NOMO-1 treated with DMSO at 0.1 percent for 48 hours (cell line): Measurements from ENCODE around the gene CCDC3.
"Not testable (repeated sequence)": the region's sequence is repeated elsewhere in the genome, so short reads cannot be mapped to it uniquely, and the experiment has no call there.

Source experiments
- DNase-seq: peaks from one replicate; lab custom pipeline; 2025; ENCODE audit not compliant: unreplicated experiment; lab: John Stamatoyannopoulos, UW

CCDC3 gene

DNA sequence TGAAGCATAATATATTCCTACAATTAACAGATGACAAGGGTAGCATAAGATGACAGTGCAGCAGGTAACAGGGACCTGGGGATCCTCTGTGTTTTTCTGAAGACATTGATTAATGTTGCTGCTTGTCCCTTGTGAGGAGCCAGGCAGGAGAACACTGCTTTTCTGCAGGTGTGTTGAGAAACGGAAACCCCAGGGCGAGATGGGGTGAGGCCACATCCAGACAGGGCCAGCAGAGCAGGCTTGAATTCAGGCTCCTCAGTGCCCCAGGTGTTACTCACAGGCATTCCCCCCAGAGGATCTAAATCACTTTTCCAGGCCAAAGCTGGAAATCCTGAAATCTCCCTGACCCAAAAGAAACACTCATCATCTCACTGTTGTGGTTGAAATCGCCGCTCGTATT lies 105.3 kb downstream of the CCDC3 start:
- DNase-seq = no peak

DNA sequence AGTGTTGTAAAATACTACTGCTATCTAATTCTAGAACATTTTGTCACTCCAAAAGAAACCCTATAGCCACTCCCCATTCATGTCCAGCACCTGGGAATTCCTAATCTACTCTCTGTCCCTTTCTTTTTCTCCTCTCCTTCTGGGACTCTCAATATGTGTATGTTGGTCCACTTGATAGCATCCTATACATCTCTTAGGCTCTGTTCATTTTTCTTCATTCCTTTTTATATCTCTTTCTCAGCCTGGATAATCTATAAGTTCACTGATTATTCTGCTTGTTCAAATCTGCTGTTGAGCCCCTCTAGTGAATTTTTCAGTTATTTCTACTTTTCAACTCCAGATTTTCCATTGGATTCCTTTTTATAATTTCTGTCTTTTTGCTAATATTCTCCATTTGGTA lies 108.6 kb downstream of the CCDC3 start:
- DNase-seq = no peak

DNA sequence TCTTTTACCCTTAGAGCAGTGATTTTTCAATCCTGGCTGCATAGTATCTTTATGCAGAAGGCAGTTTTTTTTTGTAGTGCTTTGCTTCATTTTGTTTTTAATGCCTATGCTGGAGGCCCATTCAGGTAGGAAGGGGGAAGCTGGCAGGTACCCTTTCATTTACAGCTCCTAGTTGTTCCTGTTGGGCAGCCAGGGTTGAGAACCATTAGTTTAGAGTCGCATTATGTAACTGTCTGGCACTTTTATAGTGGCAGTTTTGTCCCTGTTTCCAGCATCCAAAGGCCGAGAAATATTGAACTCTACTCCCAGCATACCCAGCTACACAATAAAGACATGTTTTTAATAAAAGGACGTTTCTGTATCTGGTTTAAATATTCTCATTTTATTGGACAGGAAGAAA lies 110.6 kb downstream of the CCDC3 start:
- DNase-seq = no peak

DNA sequence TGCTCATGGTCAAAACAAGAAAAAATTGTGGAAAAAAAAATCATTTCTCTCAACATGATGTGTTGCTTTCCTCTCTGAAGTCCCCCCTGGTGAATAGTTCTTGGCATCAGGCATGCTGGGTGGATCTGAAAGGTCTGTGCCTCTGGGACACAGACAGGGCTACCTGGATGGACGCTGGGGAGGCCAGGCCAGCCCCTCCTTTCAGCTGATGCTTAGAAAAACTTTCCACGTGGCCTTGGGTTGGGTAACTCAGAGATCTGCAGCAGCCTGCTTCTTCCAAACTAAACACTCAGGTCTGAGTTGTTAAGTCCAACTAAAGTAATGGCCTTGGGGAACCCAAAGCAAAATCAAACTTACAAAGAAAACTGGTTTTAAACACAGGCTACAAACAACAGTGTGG lies 113.0 kb downstream of the CCDC3 start:
- DNase-seq = no peak

DNA sequence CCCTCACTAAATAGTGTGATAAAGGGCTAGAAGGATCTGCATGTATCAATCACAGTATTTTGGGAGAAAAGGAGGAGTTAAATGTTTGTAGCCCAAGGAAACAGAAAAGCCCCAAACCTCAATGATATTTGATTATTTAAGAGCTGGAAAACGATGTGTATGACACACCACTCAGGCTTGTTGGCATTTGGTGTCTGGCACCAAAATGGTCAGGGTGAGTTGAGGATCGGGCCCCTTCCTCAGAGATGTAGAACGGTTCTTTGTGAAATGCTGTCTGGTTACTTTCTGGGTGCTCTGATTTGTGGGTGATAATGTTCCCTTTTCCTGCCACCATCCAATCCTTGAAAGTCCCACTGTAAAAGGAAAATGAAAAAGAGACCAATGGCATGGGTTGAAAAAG lies 113.7 kb downstream of the CCDC3 start:
- no peak for DNase-seq

DNA sequence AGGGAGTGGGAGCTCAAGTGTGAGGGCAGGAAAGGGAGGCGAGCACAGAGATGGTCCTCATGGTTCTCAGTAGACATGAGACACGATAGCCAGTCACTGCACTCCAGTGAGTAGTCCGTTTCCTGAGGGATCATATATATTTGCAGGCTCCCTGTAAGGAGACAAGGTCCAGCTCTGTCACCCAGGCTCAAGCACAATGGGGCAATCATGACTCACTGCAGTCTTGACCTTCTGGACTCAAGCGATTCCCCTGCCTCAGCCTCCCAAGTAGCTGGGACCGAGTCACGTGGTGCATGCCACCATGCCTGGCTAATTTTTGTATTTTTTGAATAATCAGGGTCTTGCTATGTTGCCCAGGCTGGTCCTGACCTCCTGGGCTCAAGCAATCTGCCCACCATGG lies 116.7 kb downstream of the CCDC3 start:
- no peak for DNase-seq

DNA sequence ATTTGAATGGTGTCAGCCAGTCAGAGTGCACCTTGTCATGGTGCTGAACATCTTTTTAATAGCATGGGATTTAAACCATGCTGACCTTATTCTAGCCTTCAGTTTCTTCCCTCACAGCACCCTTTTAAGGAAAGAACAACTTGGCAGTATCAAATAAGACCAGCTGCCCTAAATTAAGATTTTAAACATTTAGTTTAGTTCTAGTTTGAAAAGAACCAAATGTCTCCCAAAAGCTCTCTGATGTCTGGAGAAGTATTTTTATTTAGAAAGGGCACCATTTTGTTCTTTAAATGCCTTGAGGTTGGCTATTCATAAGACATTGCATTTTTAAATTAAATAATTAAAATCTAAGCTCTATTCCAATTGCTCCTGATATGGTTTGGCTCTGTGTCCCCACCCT lies 121.1 kb downstream of the CCDC3 start:
- DNase-seq = no peak

DNA sequence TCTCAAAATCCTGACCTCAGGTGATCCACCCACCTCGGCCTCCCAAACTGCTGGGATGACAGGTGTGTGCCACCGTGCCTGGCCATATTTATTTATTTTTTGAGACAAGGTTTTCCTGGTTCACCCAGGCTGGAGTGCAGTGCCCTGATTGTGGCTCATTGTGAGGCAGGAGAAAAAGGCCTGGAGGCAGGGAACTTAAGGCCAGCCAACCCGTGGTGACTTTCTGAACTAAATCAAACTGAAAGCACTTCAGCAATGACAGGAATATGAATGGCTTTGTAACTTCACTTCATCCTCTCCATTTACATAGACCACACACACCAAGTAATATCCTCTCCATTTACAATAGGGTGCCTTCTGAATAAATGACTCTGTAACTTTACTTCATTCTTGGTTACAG lies 124.4 kb downstream of the CCDC3 start:
- no peak for DNase-seq

DNA sequence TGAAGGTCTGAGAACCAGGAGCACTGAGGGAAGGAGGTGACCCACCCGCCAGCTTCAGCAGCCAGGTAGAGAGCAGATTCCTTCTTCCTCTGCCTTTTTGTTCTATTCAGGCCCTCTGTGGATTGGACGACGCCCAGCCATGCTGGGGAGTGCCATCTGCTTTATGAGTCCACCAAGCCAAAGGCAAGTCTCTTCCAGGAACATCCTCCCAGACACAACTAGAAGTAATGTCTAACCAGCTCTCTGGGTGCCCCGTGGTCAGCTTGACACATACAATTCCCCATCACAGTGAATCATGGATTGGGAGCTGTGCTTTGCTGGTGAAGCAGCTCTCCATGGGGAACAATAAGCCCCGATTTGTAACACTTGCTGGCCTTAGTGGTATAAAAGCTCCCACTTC lies 125.2 kb downstream of the CCDC3 start:
- DNase-seq = no peak

DNA sequence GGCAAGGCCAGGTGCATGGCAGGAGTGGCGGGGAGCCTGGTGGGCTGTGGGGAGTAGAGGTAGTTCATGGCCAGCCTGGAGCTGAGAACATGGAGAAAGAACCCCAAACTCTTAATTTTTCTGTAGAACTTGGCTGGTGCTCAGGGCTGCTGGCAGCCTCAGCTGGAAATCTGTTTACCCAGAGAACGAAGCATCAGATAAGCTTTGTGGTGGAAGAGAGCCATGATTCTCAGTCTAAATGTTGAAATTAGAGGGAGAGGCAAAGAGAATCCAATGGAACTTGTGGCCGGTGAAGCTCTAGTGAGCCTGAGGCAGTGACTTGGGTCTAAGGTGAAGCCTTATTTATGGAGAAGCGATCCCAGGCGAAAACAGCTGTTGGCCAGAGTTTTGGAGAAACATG lies 126.4 kb downstream of the CCDC3 start:
- no peak for DNase-seq

DNA sequence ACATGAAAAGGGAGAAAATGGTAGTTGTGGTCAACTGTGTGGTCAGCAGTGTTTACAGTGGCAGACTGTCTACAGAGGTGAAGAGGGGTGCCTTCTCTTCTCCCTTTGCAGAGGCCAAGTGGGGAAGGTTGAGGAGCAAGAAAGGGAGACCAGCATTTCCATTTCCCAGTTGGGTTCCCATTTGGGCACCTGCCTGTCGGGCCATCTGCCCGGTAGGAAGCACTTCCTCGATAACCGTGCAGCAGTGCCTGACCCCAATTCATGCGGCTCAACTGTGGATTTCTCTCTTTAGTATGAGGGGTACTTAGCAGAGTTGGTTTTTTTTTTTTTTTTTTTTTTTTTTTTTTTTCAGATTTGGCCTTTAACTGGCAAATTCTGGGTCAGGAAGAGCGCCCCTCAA lies 127.0 kb downstream of the CCDC3 start:
- no peak for DNase-seq

DNA sequence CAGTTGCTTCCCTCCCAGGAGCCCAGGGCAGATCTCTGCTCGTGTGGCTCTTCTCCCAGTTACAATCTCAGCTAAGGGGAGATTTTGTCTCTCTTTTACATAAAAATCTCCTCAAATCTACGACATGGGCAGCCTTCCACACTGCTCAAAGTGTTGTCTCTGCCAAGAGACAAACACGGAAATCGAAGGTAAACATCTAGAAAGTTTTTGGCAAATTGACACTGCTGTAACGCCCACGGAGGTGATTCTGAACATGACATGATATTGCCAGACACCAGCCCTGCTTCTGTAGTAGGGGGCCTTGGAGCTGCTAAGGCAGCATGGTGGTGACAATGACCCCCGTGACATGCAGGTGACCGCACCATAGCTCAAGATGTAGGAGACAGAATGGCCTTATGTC lies 128.3 kb downstream of the CCDC3 start:
- DNase-seq = no peak

DNA sequence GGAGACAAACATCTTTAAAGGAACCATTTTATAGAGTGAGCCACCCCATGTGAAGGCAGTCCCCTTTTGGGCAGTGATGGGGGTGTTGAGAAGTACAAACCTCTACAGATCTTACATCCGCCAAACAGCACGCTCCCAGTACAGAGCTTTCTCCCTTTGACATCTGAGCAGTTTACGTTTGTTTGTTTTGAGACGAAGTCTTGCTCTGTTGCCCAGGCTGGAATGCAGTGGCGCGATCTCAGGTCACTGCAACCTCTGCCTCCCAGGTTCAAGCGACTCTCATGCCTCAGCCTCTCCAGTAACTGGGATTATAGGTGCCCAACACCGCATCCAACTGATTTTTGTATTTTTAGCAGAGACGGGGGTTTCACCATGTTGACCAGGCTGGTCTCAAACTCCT lies 128.9 kb downstream of the CCDC3 start:
- DNase-seq = no peak

DNA sequence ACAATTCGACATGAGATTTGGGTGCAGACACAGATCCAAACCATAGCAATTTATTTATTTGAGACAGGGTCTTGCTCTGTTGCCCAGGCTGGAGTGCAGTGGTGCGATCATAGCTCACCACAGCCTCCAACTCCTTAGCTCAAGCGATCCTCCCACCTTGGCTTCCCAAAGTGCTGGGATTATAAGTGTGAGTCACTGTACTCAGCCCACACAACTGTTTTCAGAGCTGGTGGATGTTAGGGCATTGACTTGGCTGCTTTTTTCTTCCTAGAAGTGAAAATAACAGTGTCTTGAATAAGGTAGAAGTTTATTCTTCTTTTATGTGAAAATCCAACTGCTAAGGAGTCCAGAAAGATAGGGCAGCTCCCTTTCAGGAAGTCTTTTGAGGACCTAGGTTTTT lies 132.1 kb downstream of the CCDC3 start:
- no peak for DNase-seq

DNA sequence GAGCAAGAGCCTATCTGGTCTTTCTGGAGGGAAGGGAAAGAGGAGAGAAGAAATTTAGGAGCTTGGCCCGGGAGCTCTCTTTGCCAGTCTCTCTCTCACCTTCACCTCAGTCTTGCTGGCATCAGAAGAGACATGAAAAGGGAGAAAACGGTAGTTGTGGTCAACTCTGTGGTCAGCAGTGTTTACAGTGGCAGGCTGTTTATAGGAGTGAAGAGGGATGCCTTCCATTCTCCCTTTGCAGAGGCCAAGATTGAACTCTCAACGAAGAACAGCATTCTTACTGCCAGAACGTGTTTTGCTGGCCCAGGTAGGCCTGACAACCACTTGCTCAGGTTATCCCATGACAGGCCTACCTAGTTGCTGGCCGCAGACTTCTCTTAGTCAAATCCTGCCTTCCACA lies 133.3 kb downstream of the CCDC3 start:
- no peak for DNase-seq

DNA sequence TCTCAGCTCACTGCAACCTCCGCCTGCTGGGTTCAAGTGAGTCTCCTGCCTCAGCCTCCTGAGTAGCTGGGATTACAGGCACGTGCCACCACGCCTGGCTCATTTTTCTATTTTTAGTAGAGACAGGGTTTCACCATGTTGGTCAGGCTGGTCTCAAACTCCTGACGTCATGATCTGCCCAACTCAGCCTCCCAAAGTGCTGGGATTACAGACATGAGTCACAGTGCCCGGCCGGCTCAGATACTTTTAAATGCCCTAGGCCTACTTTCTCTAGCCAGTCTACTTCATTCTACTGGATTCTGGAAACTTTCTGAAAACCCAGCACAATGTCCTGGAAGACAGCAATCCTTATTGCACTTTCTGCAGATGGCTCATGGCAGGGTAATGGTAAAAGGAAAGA lies 136.0 kb downstream of the CCDC3 start:
- DNase-seq = not testable (repeated sequence)

DNA sequence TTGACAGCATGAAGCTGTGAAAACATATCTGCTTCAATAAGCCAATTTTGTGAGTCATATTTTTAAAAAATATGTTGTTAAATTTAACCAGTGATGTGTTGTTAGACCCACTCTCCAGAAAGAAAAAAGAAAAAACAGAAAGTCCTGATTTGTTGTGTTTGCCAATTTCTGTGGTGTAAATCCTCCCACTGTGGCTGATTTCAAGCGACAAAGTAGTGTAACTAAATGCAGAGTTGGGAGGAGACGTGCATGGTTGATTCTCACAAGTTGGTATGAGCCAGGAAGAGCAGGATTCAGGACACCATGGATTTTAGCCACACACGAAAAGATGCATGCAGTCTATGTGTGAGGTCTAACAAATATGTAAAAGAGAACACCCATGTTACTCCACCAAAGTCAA lies 139.1 kb downstream of the CCDC3 start:
- no peak for DNase-seq

DNA sequence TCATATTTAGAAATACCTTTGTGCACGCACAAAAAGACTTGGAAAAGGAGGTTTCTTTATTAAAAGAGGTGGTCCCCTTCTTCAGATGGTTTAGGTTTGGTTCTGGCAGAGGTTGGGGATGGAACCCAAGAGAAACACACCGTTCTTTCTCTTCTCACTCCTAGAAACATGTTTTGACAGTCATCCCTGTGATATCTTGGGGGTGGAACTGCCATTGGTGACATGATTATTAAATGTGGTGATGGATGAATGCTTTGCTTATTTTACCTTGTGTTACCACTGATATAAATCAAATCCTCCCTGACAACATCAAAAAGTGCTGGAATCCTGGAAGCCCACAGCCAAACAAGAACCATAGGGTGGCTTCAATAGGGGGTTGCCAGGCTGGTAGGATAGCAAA lies 146.5 kb downstream of the CCDC3 start:
- no peak for DNase-seq

DNA sequence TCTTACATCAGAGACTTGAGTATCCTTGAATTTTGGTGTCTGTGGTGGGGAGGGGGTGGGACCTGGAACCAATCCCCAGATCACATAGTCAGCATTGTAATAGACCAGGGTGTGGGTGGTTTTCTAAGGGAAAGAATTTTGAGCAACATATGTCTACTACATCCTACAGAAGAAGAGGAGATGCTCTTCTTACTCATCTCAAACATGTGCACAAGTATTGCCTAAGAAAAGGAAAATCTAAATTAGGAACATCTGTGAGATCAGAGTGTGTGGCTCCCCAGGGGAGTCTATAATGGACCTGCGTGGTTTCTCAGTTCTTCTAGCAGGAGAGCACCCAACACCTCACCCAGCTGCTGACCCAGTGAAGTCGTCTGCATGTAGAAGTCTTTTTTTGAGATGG lies 148.8 kb downstream of the CCDC3 start:
- DNase-seq = no peak

DNA sequence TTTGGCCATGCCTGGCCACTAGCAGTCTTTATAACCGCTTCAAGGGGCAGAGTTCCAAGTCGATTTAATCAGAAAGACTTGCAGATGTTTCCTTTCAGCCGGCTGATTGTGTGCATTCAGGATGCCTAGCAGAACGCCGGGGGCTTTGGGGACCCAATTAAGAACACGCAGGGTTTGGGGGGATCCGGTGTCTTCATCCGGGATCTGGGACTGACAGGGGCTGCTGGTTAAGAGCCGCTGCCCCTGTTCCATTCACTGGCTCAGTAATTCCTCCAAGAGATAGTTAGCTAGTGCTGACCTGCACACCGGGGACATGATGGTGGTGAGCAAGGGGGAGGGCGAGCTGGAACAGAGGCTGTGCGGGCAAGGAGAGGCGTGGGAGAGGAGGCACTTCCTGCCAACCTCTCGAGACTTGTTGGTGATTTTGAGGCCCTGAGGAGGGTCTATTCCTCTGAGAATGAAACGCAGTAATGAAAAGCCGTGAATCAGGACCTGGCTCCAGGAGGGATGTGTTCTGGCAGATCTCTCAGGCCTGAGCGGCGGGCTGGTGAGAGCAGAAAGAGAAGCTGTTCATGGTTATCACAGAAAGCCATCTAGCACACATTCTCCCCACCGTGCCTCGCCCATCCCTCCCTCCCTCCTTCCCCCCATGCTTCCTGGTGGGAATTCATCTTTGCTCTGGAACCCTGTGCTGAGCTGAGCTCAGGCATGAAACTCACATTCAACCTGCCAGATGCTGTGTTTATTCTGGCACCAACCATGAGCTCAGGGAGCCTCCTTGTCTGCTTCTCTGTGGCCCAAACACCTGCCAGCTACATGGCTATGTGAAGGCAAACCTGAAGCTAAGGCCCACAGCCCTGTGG lies 152.0 kb downstream of the CCDC3 start:
- no peak for DNase-seq

DNA sequence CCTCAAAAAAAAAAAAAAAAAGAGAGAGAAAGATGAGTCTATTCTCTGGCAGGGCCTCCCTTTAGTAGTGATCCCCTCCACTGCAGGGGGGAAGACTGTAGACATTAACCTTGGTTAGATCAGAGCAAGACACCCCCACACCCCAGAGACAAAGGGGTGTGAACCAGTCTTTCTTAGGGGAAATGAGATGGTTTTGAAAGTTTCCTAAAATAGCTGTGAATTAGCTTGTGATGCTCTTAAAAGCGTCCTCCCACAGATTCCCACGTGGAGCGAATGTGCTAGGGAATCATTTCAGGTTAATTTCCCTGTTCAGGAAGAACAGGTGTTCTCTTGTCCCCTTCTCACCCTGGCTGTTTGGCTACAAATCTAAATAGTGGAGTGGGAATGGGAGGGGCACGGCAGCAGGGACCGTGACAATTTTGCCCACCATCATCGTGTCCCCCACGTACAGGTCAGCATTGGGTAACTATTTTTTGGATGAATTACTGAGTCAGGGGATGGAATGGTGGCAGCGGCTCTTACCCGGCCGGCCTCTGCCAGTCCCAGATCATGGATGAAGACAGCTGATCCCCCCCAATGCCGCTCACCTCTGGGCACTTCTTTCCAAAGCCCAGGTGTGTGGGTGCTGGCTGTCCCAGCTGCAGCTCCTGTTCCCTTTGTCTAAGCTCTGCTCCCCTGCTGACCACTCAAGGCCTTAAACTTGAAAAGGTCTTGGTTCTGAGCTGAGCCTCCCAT lies 152.9 kb downstream of the CCDC3 start:
- no peak for DNase-seq

DNA sequence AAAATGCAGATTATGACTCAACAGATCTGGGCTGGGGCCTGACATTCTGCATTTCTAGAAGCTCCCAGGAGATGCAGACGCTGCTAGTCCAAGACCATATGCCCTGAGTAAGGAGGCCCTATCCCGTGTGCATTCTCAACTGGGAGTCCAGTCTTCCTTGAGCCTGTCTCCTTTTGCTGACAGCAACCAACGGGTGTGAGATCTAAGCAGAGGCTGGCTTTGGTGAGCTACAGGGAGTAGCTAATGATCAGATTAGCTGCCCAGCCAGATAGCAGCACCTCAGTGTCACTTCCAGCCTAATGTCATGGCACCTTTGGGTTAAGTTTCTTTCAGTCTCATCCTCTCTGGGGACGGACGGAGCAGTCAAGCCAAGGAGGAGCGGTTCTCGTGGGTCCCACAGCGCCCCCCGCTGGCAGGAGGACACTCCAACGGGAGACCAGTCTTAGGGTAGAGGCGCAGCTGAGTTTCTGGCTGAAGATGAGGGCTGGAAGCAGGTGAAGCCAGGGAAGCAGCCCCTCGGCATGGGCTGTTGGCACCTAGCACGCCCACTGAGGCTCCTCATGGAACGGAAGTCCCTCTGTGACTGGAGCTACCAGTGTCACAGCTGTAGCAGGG lies 154.0 kb downstream of the CCDC3 start:
- no peak for DNase-seq
